GM19239 (cell line): ENCODE data around the gene GRIFIN.

Experiments
- DNase-seq: peaks from one replicate; pipeline ENCODE4 v3.0.0; 2011; ENCODE audit warnings: low spot score; ENCODE audit not compliant: insufficient read length
- FAIRE-seq: peaks from 2 replicates; lab custom pipeline; 2011; peaks lifted over from hg19 to GRCh38; lab: Jason Lieb, UNC

The GRIFIN gene

GRCh38 chr7:2513702-2514101, 37.5 kb upstream of the GRIFIN start:
- DNase-seq, result no peak
- no peak for FAIRE-seq

GRCh38 chr7:2512713-2513112, 36.5 kb upstream of the GRIFIN start:
- DNase-seq, result no peak
- no peak for FAIRE-seq

GRCh38 chr7:2512179-2512661, 36.0 kb upstream of the GRIFIN start:
- peak; percentile 82 for FAIRE-seq
- no peak for DNase-seq

GRCh38 chr7:2511769-2512168, 35.6 kb upstream of the GRIFIN start:
- DNase-seq (no peak), FAIRE-seq (no peak)

GRCh38 chr7:2510909-2511768, 34.9 kb upstream of the GRIFIN start:
- DNase-seq (peak; percentile 74), FAIRE-seq (peak; percentile 84)

- DNase-seq, result no peak
- FAIRE-seq, result no peak
Measured at GRCh38 chr7:2510130-2510776, 34.1 kb upstream of the GRIFIN start.

GRCh38 chr7:2509298-2509906, 33.2 kb upstream of the GRIFIN start:
- no peak for DNase-seq
- no peak for FAIRE-seq

- FAIRE-seq (peak; percentile 93), DNase-seq (peak; percentile 77)
Measured at GRCh38 chr7:2508327-2509215, 32.4 kb upstream of the GRIFIN start.

GRCh38 chr7:2507917-2508306, 31.7 kb upstream of the GRIFIN start:
- FAIRE-seq (no peak), DNase-seq (no peak)

GRCh38 chr7:2507208-2507916, 31.2 kb upstream of the GRIFIN start:
- no peak for DNase-seq
- no peak for FAIRE-seq

GRCh38 chr7:2505401-2505800, 29.2 kb upstream of the GRIFIN start:
- no peak for FAIRE-seq
- DNase-seq, result no peak

GRCh38 chr7:2504889-2505375, 28.7 kb upstream of the GRIFIN start:
- FAIRE-seq, result no peak
- DNase-seq, result no peak

GRCh38 chr7:2504128-2504888, 28.1 kb upstream of the GRIFIN start:
- no peak for DNase-seq
- no peak for FAIRE-seq

GRCh38 chr7:2503056-2503941, 27.1 kb upstream of the GRIFIN start:
- DNase-seq (no peak), FAIRE-seq (no peak)

GRCh38 chr7:2502647-2502966, 26.4 kb upstream of the GRIFIN start:
- no peak for DNase-seq
- FAIRE-seq, result no peak

GRCh38 chr7:2501947-2502646, 25.9 kb upstream of the GRIFIN start:
- DNase-seq (no peak), FAIRE-seq (no peak)

GRCh38 chr7:2500701-2501100, 24.5 kb upstream of the GRIFIN start:
- DNase-seq, result no peak
- FAIRE-seq, result no peak
